Glomerular visceral epithelial cell (primary cell): Measurements from ENCODE around the gene LDB3.

Source experiments
- DNase-seq: peaks from one replicate; pipeline ENCODE4 v3.0.0-alpha.2; 2016; ENCODE audit errors: extremely low spot score

LDB3 gene

GRCh38 chr10:86664341-86665217, 3.7 kb upstream of the LDB3 start:
- no peak for DNase-seq

- DNase-seq: no peak
Measured at GRCh38 chr10:86665218-86665607, 3.1 kb upstream of the LDB3 start.

- no peak for DNase-seq
Measured at GRCh38 chr10:86665868-86666267, 2.4 kb upstream of the LDB3 start.

GRCh38 chr10:86666538-86666937, 1.8 kb upstream of the LDB3 start:
- DNase-seq: no peak

- no peak for DNase-seq
Measured at GRCh38 chr10:86667421-86668181, 710 bp upstream of the LDB3 start.

- no peak for DNase-seq
Measured at GRCh38 chr10:86670290-86670811, 2.0 kb downstream of the LDB3 start.

- no peak for DNase-seq
Measured at GRCh38 chr10:86670876-86671275, 2.6 kb downstream of the LDB3 start.

GRCh38 chr10:86671419-86671818, 3.1 kb downstream of the LDB3 start:
- no peak for DNase-seq

GRCh38 chr10:86671985-86672710, 3.8 kb downstream of the LDB3 start:
- DNase-seq: no peak

GRCh38 chr10:86673216-86673826, 5.0 kb downstream of the LDB3 start:
- no peak for DNase-seq

GRCh38 chr10:86673827-86674581, 5.7 kb downstream of the LDB3 start:
- no peak for DNase-seq

- DNase-seq: no peak
Measured at GRCh38 chr10:86674912-86675311, 6.6 kb downstream of the LDB3 start.

GRCh38 chr10:86677374-86677773, 9.1 kb downstream of the LDB3 start:
- DNase-seq: no peak

- DNase-seq: no peak
Measured at GRCh38 chr10:86678999-86679792, 10.9 kb downstream of the LDB3 start.

- peak; percentile 18 for DNase-seq
Measured at GRCh38 chr10:86681047-86681446, 12.7 kb downstream of the LDB3 start.

- no peak for DNase-seq
Measured at GRCh38 chr10:86681722-86682386, 13.5 kb downstream of the LDB3 start.

- DNase-seq: no peak
Measured at GRCh38 chr10:86682675-86683074, 14.4 kb downstream of the LDB3 start.

GRCh38 chr10:86684331-86685097, 16.2 kb downstream of the LDB3 start:
- peak; percentile 11 for DNase-seq

GRCh38 chr10:86685416-86685815, 17.1 kb downstream of the LDB3 start:
- DNase-seq: no peak
